M059J (cell line): ENCODE results near the gene CAMK2G. TPM values are rescaled to one million over a fixed set of nuclear protein-coding genes. Genes with fewer than 3 reads are reported as not detected.
"Not testable (repeated sequence)": the region's sequence is repeated elsewhere in the genome, so short reads cannot be mapped to it uniquely, and the experiment has no call there.

ENCODE experiments used
- DNase-seq: peaks from one replicate; pipeline ENCODE4 v3.0.0-alpha.2; 2012; ENCODE audit warnings: low read depth
- total RNA-seq: library from RNA; depleted of rRNA; stranded (reverse); fragments of >200 nt; shearing (Covaris generic); gene quantifications from 2 replicates; pipeline ENCODE4 v1.2.3, GENCODE V29; 2014

CAMK2G gene
- total RNA-seq, 1 experiment from 2014 or later, result 42.2 TPM

GRCh38 chr10:73905256-73906020 is 31.1 kb upstream of the CAMK2G start:
- DNase-seq, result peak; percentile 12

DNA sequence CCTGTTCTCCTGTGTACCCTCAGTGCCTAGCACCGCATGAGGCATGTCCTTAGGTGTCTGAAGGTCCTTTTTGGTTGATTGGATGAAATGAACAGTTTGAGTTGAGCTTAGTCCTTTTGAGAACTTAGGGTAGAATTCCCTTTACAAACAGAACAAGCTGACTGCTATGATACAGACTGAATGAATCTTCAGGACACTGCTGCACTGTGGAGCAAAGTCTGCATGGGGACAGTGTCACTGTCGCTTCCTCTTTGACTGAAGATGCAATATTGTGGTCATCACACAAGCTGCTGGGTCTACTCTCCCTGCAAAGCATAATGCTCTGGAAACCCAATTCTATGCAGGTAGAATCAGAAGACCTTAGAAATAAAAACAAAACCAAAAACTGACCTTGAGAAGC is 28.0 kb upstream of the CAMK2G start:
- DNase-seq, result no peak

- no peak for DNase-seq
These were observed 26.9 kb upstream of the CAMK2G start for GRCh38 chr10:73901261-73901660.

DNA sequence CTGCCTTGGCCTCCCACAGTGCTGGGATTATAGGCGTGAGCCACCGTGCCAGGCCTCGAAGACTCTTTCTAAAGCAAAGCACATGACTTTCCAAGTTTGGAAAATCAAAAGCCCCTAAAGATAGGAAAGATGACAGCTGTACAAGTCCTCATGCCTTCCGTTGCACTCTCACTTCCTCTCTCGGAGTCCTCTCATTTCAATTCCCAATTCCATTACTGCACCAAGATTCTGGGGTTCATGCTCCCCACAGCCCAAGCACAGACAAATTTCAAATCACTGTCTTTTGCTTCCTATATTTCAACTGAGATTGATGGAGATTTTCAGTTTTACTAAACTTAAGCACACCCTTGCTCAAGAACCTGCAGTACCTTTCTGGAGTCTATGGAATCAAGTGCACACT is 25.7 kb upstream of the CAMK2G start:
- DNase-seq, result no peak

GRCh38 chr10:73899423-73899822 is 25.1 kb upstream of the CAMK2G start:
- DNase-seq, result peak; percentile 97

- DNase-seq, result peak; percentile 74
These were observed 24.5 kb upstream of the CAMK2G start for GRCh38 chr10:73898730-73899410.

DNA sequence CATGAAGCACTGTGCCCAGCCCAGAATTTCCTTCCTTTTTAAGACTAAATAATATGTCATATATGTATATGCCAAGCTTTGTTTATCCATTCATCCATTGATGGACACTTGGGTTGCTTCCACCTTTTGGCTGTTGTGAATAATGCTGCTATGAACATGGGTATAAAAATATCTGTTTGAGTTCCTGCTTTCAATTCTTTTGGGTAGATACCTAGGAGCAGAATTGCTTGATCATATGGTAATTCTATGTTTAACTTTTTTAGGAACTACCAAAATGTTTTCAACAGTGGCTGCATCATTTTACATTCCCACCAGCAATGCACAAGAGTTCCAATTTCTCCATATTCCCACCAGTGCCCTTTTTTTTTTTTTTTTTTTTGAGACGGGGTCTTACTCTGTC is 23.3 kb upstream of the CAMK2G start:
- DNase-seq, result no peak

DNA sequence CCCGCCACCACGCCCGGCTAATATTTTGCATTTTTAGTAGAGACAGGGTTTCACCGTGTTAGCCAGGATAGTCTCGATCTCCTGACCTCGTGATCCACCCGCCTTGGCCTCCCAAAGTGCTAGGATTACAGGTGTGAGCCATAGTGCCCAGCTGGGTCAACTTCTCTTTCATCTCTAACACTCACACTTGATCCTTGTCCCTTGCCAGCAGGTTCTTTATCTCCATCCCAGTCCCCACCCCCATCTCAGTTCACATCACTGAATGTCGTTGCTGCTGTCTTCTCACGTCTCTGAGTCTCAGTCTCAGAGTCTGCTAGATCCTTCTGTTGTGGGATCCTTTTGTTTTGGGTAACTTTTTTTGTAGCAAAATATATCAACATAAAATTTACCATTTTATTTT is 21.0 kb upstream of the CAMK2G start:
- DNase-seq, result not testable (repeated sequence)

GRCh38 chr10:73894245-73894971 is 20.1 kb upstream of the CAMK2G start:
- peak; percentile 99 for DNase-seq

GRCh38 chr10:73893426-73893825 is 19.1 kb upstream of the CAMK2G start:
- DNase-seq, result peak; percentile 89

DNA sequence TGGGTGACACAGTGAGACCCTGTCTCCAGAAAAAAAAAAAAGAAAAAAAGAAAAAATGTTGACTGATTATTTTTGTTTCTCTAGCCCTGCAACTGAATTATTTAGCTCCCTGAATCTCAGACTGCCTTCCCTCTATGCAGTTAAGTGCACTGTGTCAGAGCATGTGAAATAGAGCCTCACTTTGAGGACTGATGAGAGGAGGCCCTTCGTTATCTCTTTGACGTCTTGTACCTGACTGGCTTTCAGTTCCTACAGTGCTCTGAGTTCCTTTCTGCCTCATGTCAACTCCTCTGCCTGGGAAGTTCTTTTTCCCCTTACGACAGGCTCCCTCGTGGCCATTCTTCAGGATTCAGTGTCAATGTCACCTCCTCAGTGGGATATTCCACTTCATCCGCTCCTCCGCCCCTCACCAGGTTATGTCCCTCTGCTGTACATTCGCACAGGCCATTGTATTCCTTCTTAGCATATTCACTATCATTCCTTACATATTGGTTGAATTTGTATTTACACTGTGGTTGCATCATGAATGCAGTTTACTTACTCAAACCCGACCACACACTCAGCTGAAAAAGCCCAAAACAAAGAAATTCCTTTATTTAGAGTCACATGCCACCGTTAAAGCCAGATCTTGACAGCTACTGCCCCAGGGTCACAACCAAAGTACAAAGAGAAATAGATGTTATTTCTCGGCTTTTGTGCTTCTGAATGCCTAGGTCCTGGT is 18.1 kb upstream of the CAMK2G start:
- DNase-seq, result peak; percentile 89

GRCh38 chr10:73891540-73891939 is 17.2 kb upstream of the CAMK2G start:
- DNase-seq, result no peak

GRCh38 chr10:73890830-73891229 is 16.5 kb upstream of the CAMK2G start:
- DNase-seq, result not testable (repeated sequence)

GRCh38 chr10:73890261-73890660 is 15.9 kb upstream of the CAMK2G start:
- DNase-seq, result no peak

- DNase-seq, result peak; percentile 60
These were observed 15.1 kb upstream of the CAMK2G start for GRCh38 chr10:73889416-73889815.

GRCh38 chr10:73889014-73889413 is 14.7 kb upstream of the CAMK2G start:
- peak; percentile 92 for DNase-seq

GRCh38 chr10:73888514-73888913 is 14.2 kb upstream of the CAMK2G start:
- DNase-seq, result peak; percentile 27

GRCh38 chr10:73887294-73888039 is 13.1 kb upstream of the CAMK2G start:
- peak; percentile 96 for DNase-seq

- peak; percentile 59 for DNase-seq
These were observed 12.4 kb upstream of the CAMK2G start for GRCh38 chr10:73886661-73887293.

DNA sequence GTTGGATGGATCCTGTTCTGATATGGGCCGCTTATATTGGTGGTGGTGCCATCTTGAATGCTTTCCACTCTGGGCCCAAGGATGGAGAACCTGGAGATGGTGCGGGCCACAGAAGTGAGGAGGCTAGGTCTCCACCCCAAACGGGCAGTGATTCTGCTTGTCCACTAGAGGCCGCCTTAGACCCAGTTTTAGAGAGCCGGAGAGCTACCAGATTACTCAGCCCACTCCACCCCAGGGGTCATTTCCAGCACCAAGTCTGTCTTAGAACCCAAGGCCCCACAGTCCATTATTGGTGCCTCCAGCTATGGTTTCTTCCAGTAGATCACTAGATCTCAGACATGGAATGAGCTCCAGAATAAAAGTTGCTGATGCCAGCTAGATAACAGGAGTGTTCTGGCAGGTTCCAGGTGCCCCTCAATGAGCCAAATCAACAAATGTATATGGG is 11.8 kb upstream of the CAMK2G start:
- peak; percentile 82 for DNase-seq

DNA sequence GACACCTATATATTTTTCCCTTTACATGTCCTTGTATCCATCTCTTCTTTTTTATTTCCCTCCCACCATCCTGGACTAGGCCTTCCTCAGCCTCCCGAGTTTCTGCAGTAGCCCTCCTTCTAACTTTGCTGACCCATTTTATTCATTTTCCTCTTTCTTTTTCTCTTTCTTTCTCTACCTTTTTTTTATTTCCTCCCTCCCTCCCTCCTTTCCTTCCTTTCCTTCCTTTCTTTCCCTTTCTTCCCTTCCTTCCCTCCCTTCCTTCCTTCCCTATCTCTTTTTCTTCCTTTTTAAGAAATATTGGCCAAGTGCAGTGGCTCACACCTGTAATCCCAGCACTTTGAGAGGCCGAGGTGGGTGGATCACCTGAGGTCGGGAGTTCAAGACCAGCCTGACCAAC is 9.7 kb upstream of the CAMK2G start:
- DNase-seq, result no peak
